ENCODE measurements around the gene S100A8. TPM values are rescaled to one million over a fixed set of nuclear protein-coding genes. Genes with fewer than 3 reads are reported as not detected.

The S100A8 gene
- total and polyA plus RNA-seq, 2 experiments from 2014 or later, result not detected

- H3F3A ChIP-seq (ENCODE audit: insufficient read depth), result no peaks in the 10 kb centered on the region
- no peak overlapping the region for H2AFZ ChIP-seq
- H3K27me3 ChIP-seq (replicated peaks; ENCODE audit: insufficient read depth), result peaks cover 17% of the 10 kb centered on the region; the same call in 1 of the 2 replicates
Measured at GRCh38 chr1:153364156-153364555, 26.7 kb downstream of the S100A8 start.

GRCh38 chr1:153363641-153364040 is 27.2 kb downstream of the S100A8 start:
- Histone ChIP-seq H3K36me3 (ENCODE audit: low read depth) (no peaks in the 10 kb centered on the region), H4K20me1 (ENCODE audit: insufficient read depth) (no peaks in the 10 kb centered on the region), H3K9me2 (ENCODE audit: insufficient read depth) (no peaks in the 10 kb centered on the region), H3K9me3 (ENCODE audit: low read depth) (no peaks in the 10 kb centered on the region), H3K27me3 (replicated peaks; ENCODE audit: insufficient read depth) (peaks cover 15% of the 10 kb centered on the region; the same call in 1 of the 2 replicates), H3K4me1 (ENCODE audit: insufficient read depth) (no peaks in the 10 kb centered on the region), H3K27ac (no peak overlapping the region), H3K4me3 (no peak overlapping the region), H3K9ac (no peak overlapping the region), H3F3A (ENCODE audit: insufficient read depth) (no peaks in the 10 kb centered on the region), H2AFZ (no peak overlapping the region), H3K79me2 (ENCODE audit: insufficient read depth) (no peaks in the 10 kb centered on the region), H3K4me2 (ENCODE audit: unreplicated experiment) (no peak overlapping the region)
- 24 to 26% methylated on average over 3 of the region's 3 CpGs for WGBS, 2 experiments (ENCODE audit: low coverage in 1 of 2, low lambda C conversion rate in 2 of 2, missing lambda C conversion rate in 2 of 2)
- TF ChIP-seq EZH2phosphoT487 (IDR thresholded peaks at IDR 0.05; ENCODE audit: insufficient read depth, low read depth) (no peak), EZH2 (IDR thresholded peaks at IDR 0.05; ENCODE audit: insufficient read depth, poor library complexity, severe bottlenecking) (no peak)
- in situ Hi-C loops (cut with MboI), result loop anchor here (10.0 to 25.0 kb wide), 2 partner anchors 121 to 374 kb away; partner anchors contain the start of gene INTS3
- no peak for DNase-seq

More at GRCh38 chr1:153364156-153364555, 26.7 kb downstream of the S100A8 start:
- H3K27ac ChIP-seq, result no peak overlapping the region
- H3K9me3 ChIP-seq (ENCODE audit: low read depth), result no peaks in the 10 kb centered on the region
- no peaks in the 10 kb centered on the region for H3K36me3 ChIP-seq (ENCODE audit: low read depth)
- H3K9ac ChIP-seq, result no peak overlapping the region
- H4K20me1 ChIP-seq (ENCODE audit: insufficient read depth), result no peaks in the 10 kb centered on the region
- H3K79me2 ChIP-seq (ENCODE audit: insufficient read depth), result no peaks in the 10 kb centered on the region
- no peak overlapping the region for H3K4me2 ChIP-seq (ENCODE audit: unreplicated experiment)
- H3K9me2 ChIP-seq (ENCODE audit: insufficient read depth), result no peaks in the 10 kb centered on the region
- in situ Hi-C loops (cut with MboI), result loop anchor here (10.0 to 25.0 kb wide), 2 partner anchors 121 to 373 kb away; partner anchors contain the start of gene INTS3
- TF ChIP-seq EZH2 (IDR thresholded peaks at IDR 0.05; ENCODE audit: insufficient read depth, poor library complexity, severe bottlenecking) (no peak), EZH2phosphoT487 (IDR thresholded peaks at IDR 0.05; ENCODE audit: insufficient read depth, low read depth) (no peak)
- no peaks in the 10 kb centered on the region for H3K4me1 ChIP-seq (ENCODE audit: insufficient read depth)
- no peak overlapping the region for H3K4me3 ChIP-seq
- no peak for DNase-seq

GRCh38 chr1:153362187-153362775 is 28.6 kb downstream of the S100A8 start:
- WGBS, 2 experiments (ENCODE audit: low coverage in 1 of 2, low lambda C conversion rate in 2 of 2, missing lambda C conversion rate in 2 of 2), result 43 to 51% methylated on average over 3 of the region's 3 CpGs
- TF ChIP-seq EZH2 (IDR thresholded peaks at IDR 0.05; ENCODE audit: insufficient read depth, poor library complexity, severe bottlenecking), result no peak
- no peak for TF ChIP-seq EZH2phosphoT487 (IDR thresholded peaks at IDR 0.05; ENCODE audit: insufficient read depth, low read depth)
- no peak for DNase-seq
- Histone ChIP-seq H3K9ac (no peak overlapping the region), H3F3A (ENCODE audit: insufficient read depth) (no peaks in the 10 kb centered on the region), H3K27ac (no peak overlapping the region), H3K4me2 (ENCODE audit: unreplicated experiment) (no peak overlapping the region), H2AFZ (no peak overlapping the region), H4K20me1 (ENCODE audit: insufficient read depth) (no peaks in the 10 kb centered on the region), H3K4me3 (no peak overlapping the region), H3K27me3 (replicated peaks; ENCODE audit: insufficient read depth) (peaks cover 11% of the 10 kb centered on the region; the same call in 1 of the 2 replicates), H3K79me2 (ENCODE audit: insufficient read depth) (no peaks in the 10 kb centered on the region), H3K9me3 (ENCODE audit: low read depth) (no peaks in the 10 kb centered on the region), H3K36me3 (ENCODE audit: low read depth) (no peaks in the 10 kb centered on the region), H3K9me2 (ENCODE audit: insufficient read depth) (no peaks in the 10 kb centered on the region), H3K4me1 (ENCODE audit: insufficient read depth) (no peaks in the 10 kb centered on the region)
- in situ Hi-C loops (cut with MboI), result loop anchor here (10.0 to 25.0 kb wide), 2 partner anchors 123 to 375 kb away; partner anchors contain the start of gene INTS3

DNA sequence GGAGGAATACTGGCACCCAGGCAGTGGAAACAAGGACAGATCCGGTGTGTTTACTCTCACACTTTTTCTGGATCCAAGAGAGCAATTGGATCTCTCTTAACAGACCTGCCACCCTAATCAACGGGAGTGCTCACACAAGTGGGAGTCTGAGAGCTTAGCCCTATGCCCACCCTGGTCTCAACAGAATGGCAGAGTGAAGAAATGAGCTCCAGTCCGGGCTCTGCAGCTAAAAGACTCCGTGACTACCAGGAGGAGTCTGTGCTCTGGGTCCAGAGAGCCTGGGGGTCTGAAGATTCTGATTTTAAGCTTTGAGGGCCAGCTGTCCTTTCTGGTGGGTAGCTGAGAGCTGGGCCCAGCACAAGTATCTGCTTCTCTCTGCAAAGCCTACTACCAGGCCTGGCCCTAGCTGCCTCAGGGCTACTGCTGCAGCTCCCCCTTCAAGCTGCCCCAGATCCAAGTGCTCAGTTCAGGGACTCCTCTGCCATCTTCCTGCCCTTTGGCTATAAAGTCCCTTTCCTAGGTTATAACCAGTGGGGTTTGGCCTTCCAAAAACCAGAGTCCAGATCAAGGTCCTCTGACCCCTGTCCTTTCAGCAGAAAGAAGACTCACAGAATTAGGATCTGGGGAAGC is 29.3 kb downstream of the S100A8 start:
- in situ Hi-C loops (cut with MboI), result loop anchor here (10.0 to 25.0 kb wide), 2 partner anchors 123 to 376 kb away; partner anchors contain the start of gene INTS3
- Histone ChIP-seq H3K4me2 (ENCODE audit: unreplicated experiment) (no peak overlapping the region), H3K36me3 (ENCODE audit: low read depth) (no peaks in the 10 kb centered on the region), H3K4me1 (ENCODE audit: insufficient read depth) (no peaks in the 10 kb centered on the region), H3K9me2 (ENCODE audit: insufficient read depth) (no peaks in the 10 kb centered on the region), H3K4me3 (no peak overlapping the region), H3F3A (ENCODE audit: insufficient read depth) (no peaks in the 10 kb centered on the region), H2AFZ (no peak overlapping the region), H3K79me2 (ENCODE audit: insufficient read depth) (no peaks in the 10 kb centered on the region), H3K9me3 (ENCODE audit: low read depth) (no peaks in the 10 kb centered on the region), H3K9ac (no peak overlapping the region), H4K20me1 (ENCODE audit: insufficient read depth) (no peaks in the 10 kb centered on the region), H3K27me3 (replicated peaks; ENCODE audit: insufficient read depth) (peaks cover 11% of the 10 kb centered on the region; the same call in 1 of the 2 replicates), H3K27ac (no peak overlapping the region)
- TF ChIP-seq EZH2 (IDR thresholded peaks at IDR 0.05; ENCODE audit: insufficient read depth, poor library complexity, severe bottlenecking) (no peak), EZH2phosphoT487 (IDR thresholded peaks at IDR 0.05; ENCODE audit: insufficient read depth, low read depth) (no peak)
- 31 to 45% methylated on average over 4 of the region's 4 CpGs for WGBS, 2 experiments (ENCODE audit: low coverage in 1 of 2, low lambda C conversion rate in 2 of 2, missing lambda C conversion rate in 2 of 2)
- DNase-seq, result no peak
